HepG2 (cell line): Measurements from ENCODE around the gene DLL4. TPM values are rescaled to one million over a fixed set of nuclear protein-coding genes. Genes with fewer than 3 reads are reported as not detected.

Source experiments
- AHDC1 ChIP-seq: sonication (generic); formaldehyde crosslinking; IDR thresholded peaks from 2 replicates; pipeline ENCODE4 v1.5.1; 2020; ENCODE audit warnings: mild to moderate bottlenecking, missing genetic modification reagents, borderline replicate concordance
- ATF7 ChIP-seq, 2 experiments: fragments of 450-650 bp in 1 of 2; sonication (generic) in 1 of 2; formaldehyde crosslinking in 1 of 2; IDR thresholded peaks; 2 replicates each; pipeline versions ENCODE4 v1.4.0 to v1.6.1; 2016 to 2020; ENCODE audit warnings: antibody characterized with exemption in 1 of 2, mild to moderate bottlenecking in 1 of 2, missing genetic modification reagents in 1 of 2
- BRF2 ChIP-seq: sonication (generic); formaldehyde crosslinking; IDR thresholded peaks from 2 replicates; pipeline ENCODE4 v1.8.1; 2022; ENCODE audit warnings: mild to moderate bottlenecking, missing genetic modification reagents
- ERF ChIP-seq: IDR thresholded peaks from 2 replicates; pipeline ENCODE4 v1.6.1; 2018; ENCODE audit warnings: missing biosample characterization, missing genetic modification reagents
- HCFC1 ChIP-seq: fragments of 150-350 bp; IDR thresholded peaks from 2 replicates; pipeline ENCODE4 v1.6.1; 2014; ENCODE audit warnings: low read depth, low read length
- HDAC2 ChIP-seq: sonication (generic); formaldehyde crosslinking; IDR thresholded peaks from 2 replicates; pipeline ENCODE4 v1.4.0; 2020; ENCODE audit warnings: missing genetic modification reagents
- IRF2 ChIP-seq: IDR thresholded peaks from 2 replicates; pipeline ENCODE4 v1.6.1; 2018; ENCODE audit warnings: missing genetic modification reagents, missing compliant biosample characterization
- KLF12 ChIP-seq: sonication (generic); formaldehyde crosslinking; IDR thresholded peaks from 2 replicates; pipeline ENCODE4 v1.4.0; 2020; ENCODE audit warnings: missing genetic modification reagents, borderline replicate concordance
- MIER3 ChIP-seq: IDR thresholded peaks from 2 replicates; pipeline ENCODE4 v1.6.1; 2016; ENCODE audit warnings: missing compliant biosample characterization, borderline replicate concordance
- MNT ChIP-seq: fragments of 450-650 bp; IDR thresholded peaks from 2 replicates; pipeline ENCODE4 v1.6.1; 2016
- NCOA1 ChIP-seq: sonication (generic); formaldehyde crosslinking; IDR thresholded peaks from 2 replicates; pipeline ENCODE4 v1.9.0; 2021; ENCODE audit warnings: missing genetic modification reagents
- NRL ChIP-seq: sonication (generic); formaldehyde crosslinking; IDR thresholded peaks from 2 replicates; pipeline ENCODE4 v1.5.0; 2020; ENCODE audit warnings: missing genetic modification reagents, mild to moderate bottlenecking, moderate library complexity, borderline replicate concordance
- RXRB ChIP-seq: IDR thresholded peaks from 2 replicates; pipeline ENCODE4 v1.6.1; 2016; ENCODE audit warnings: borderline replicate concordance, missing genetic modification reagents, missing compliant biosample characterization
- SNAI1 ChIP-seq: sonication (generic); formaldehyde crosslinking; IDR thresholded peaks from 2 replicates; pipeline ENCODE4 v1.5.0; 2020; ENCODE audit warnings: mild to moderate bottlenecking, missing genetic modification reagents, borderline replicate concordance
- SRY ChIP-seq: sonication (generic); formaldehyde crosslinking; IDR thresholded peaks from 2 replicates; pipeline ENCODE4 v1.8.0; 2022; ENCODE audit warnings: mild to moderate bottlenecking, missing genetic modification reagents
- YY1 ChIP-seq: IDR thresholded peaks from 2 replicates; pipeline ENCODE4 v1.6.1; 2011; ENCODE audit warnings: low read length, low read depth, moderate library complexity, mild to moderate bottlenecking; ENCODE audit not compliant: insufficient read depth, insufficient replicate concordance
- ZBTB42 ChIP-seq: sonication (generic); formaldehyde crosslinking; IDR thresholded peaks from 2 replicates; pipeline ENCODE4 v1.5.0; 2020; ENCODE audit warnings: mild to moderate bottlenecking, missing genetic modification reagents
- ZIK1 ChIP-seq: sonication (generic); formaldehyde crosslinking; IDR thresholded peaks from 2 replicates; pipeline ENCODE4 v1.5.0; 2020; ENCODE audit warnings: mild to moderate bottlenecking, low read depth, missing genetic modification reagents, borderline replicate concordance
- ZNF724P ChIP-seq: sonication (generic); formaldehyde crosslinking; IDR thresholded peaks from 2 replicates; pipeline ENCODE4 v1.8.0; 2022; ENCODE audit warnings: missing genetic modification reagents, borderline replicate concordance
- ZNF878 ChIP-seq: sonication (generic); formaldehyde crosslinking; IDR thresholded peaks from 2 replicates; pipeline ENCODE4 v1.8.1; 2023; ENCODE audit warnings: mild to moderate bottlenecking, missing genetic modification reagents, moderate library complexity
- ZSCAN12 ChIP-seq: sonication (generic); formaldehyde crosslinking; IDR thresholded peaks from 2 replicates; pipeline ENCODE4 v1.9.0; 2021; ENCODE audit warnings: mild to moderate bottlenecking, missing genetic modification reagents
- polyA plus RNA-seq, 8 experiments: library from polyadenylated mRNA; depleted of rRNA in 3 of 8; stranded (reverse) in 7 of 8; unstranded in 1 of 8; fragments of >200 nt; fragmentation: Illumina TruSeq in 4 of 8; extraction: Trizol in 4 of 8; gene quantifications; 2 replicates each; pipeline versions ENCODE4 v1.2.1 to v1.2.3, GENCODE V29; 2011 to 2016; ENCODE audit warnings: low read depth in 4 of 8, missing spikeins in 1 of 8, mixed read lengths in 1 of 8; ENCODE audit not compliant: insufficient read depth in 1 of 8
- total RNA-seq, 5 experiments: library from RNA; depleted of rRNA; stranded (reverse); fragments of >200 nt; fragmentation: Illumina TruSeq; extraction: Trizol; gene quantifications; 2 replicates each; pipeline ENCODE4 v1.2.3, GENCODE V29; 2016; ENCODE audit warnings: low read depth in 1 of 5

The DLL4 gene
- total and polyA plus RNA-seq, 2 of the 13 experiments (the other 11 are each of a cell fraction or from before 2014, with no cell fraction given), result 0.20 to 0.25 TPM

DNA sequence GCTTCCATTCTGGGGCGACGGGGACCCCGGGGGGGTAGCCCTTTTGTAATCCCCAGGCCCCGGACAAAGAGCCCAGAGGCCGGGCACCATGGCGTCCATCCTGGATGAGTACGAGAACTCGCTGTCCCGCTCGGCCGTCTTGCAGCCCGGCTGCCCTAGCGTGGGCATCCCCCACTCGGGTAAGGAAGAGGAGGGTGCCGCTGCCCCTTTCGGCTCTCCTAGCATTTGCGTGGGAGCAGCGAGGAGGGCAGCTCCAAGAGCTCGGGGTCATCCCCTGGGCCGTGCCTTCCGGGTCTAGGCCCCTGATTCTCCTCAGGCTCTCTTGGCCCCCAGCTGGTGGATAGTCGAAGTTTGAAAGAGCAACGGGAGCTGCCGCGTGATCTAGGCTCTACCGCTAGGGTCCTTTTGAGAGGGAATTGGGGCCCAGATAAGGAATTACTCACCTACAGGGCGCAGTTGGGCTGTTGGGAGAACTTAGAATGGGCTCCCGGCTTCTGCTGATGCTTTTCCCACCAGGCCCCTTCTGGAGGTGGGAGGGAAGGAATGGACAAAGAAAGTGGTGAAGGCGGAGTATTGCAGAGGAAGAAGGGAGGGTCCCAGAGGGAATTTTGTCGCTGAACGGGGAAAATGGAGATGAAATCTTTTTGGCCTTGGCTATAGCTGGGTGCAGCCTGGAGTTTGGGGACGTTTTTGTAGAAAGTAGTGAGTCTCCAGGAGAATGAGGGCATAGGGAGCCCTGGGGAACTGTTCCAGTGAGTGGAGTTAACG is 34.3 kb upstream of the DLL4 start (continued):
- TF ChIP-seq AHDC1 (CRISPR knock-in tag) (no peak), MIER3 (CRISPR knock-in tag) (no peak), BRF2 (CRISPR knock-in tag) (no peak), ZNF724P (no peak), ERF (CRISPR knock-in tag) (no peak), ZNF878 (no peak), IRF2 (CRISPR knock-in tag) (no peak), ATF7 (IDR thresholded peaks at IDR 0.05) (no peak), ATF7 (CRISPR knock-in tag; IDR thresholded peaks at IDR 0.05) (no peak), YY1 (peak; percentile 23), ZSCAN12 (no peak), RXRB (CRISPR knock-in tag) (0 out of 2 replicates have a peak, but pooled peaks have one; percentile 8), SNAI1 (CRISPR knock-in tag) (no peak), HCFC1 (no peak), ZBTB42 (CRISPR knock-in tag) (no peak), HDAC2 (no peak), SRY (CRISPR knock-in tag) (no peak), MNT (no peak), ZIK1 (CRISPR knock-in tag) (no peak), NCOA1 (CRISPR knock-in tag) (0 out of 2 replicates have a peak, but pooled peaks have one; percentile 9), NRL (no peak), KLF12 (CRISPR knock-in tag) (no peak)
